Measurements from ENCODE around the gene NOL4.
"Not testable (repeated sequence)": the region's sequence is repeated elsewhere in the genome, so short reads cannot be mapped to it uniquely, and the experiment has no call there.

Gene NOL4

DNA sequence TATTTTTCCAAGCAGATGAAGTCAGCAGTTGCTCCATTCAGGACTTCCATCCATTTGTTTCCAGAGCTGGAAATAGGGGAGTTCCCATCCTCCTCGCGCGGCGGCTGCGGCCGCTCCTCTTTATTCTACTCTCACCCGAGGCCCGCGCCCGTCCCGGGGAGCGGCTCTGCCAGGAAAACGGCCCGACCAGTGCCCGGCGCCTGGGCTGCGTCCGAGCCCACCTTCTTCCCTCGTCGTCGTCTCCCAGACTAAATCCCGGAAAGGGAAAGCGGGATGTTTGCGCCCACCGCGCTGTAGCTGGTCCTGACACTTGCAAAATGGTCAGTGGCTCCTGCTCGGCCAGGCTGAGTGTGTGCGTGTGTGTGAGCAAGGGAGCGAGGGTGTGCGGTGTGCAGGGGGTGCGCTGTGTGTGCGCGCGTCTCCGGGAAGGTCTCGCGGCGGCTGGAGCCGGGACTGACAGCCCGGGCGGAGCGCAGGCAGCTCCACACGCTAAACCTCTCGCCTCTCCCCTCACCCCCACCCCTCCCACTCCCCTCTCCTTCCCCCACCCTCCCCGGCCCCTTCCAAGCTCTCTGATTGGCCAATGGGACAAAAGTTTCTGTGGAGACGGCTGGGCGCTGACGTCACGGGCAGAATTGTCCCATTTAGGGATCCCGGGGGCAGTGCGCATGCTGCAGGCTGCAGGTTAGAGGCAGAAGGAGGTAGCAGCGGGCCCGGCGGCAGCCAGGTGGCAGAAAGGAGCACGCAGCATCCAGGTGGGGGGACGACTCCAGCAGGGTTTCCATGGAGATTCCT is at the start of gene NOL4:
NOL4 (minus strand) TSS at position 491 of the 795 bp plus-strand sequence. CDS start 1,660 bp downstream, outside the sequence.
- peak; percentile 52 to 81 for DNase-seq

- DNase-seq, result not testable (repeated sequence)
These were observed 41.3 kb upstream of the NOL4 start for GRCh38 chr18:34266029-34266428.

GRCh38 chr18:34261865-34262780 is 37.4 kb upstream of the NOL4 start:
- DNase-seq, result no peak

- DNase-seq, result no peak
These were observed 33.5 kb upstream of the NOL4 start for GRCh38 chr18:34258176-34258575.

DNA sequence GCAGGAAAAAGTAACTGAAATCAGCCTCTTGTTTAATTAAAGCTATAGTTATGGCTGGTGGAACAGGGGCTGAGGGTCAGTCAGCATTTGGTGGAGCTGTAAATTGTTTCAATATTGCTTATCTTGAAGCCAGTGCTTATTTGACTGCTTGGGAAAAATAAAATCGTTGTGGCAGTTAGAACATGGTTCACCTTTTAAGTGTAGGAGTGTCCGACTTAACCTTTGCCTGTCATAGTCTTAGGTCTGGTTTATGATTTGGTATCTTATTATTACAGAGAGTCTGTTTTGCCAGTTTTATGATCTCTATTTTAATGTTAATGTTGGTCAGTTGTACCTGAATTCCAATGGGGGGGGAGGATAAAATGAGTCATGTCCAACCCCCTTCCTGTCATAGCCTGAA is 27.2 kb upstream of the NOL4 start:
- DNase-seq, result no peak

DNA sequence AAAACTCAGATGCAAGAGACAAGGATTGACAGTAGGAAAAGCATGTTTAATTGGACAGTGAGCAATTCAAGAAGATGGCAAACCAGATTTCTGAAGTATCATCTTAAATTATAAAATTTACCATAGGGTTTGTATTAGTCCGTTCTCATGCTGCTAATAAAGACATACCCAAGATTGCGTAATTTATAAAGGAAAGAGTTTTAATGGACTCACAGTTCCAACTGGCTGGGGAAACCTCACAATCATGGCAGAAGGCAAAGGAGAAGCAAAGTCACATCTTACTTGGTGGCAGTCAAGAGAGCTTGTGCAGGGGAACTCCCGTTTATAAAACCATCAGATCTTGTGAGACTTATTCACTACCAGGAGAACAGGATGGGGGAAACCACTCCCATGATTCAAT is 24.0 kb upstream of the NOL4 start:
- no peak for DNase-seq

DNA sequence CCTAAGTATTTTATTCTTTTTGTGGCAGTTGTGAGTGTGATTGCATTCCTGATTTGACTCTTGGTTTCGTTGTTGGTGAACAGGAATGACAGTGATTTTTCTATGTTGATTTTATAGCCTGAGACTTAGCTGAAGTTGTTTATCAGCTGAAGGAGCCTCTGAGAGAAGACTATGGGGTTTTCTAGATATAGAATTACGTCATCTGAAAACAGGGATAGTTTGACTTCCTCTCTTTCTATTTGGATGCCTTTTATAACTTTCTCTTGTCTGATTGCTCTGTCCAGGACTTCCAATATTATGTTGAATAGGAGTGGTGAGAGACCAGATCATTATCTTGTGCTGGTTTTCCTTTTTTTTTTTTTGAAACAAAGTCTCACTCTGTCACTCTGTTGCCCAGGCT is 18.0 kb upstream of the NOL4 start:
- DNase-seq, result no peak

DNA sequence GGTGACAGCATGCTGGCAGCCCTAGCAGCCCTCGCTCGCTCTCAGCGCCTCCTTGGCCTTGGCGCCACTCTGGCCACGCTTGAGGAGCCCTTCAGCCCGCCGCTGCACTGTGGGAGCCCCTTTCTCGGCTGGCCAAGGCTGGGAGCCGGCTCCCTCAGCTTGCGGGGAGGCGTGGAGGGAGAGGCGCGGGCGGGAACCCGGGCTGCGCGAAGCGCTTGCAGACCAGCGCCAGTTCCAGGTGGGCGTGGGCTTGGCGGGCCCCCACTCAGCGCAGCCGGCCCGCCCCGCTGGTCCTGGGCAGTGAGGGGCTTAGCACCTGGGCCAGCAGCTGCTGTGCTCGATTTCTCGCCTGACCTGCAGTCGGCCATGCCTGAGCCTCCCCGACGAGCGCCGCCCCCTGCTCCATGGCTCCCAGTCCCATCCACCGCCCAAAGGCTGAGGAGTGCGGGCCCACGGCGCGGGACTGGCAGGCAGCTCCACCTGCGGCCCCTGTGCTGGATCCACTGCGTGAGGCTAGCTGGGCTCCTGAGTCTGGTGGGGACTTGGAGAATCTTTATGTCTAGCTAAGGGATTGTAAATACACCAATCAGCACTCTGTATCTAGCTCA is 9.2 kb upstream of the NOL4 start:
- not testable (repeated sequence) for DNase-seq

DNA sequence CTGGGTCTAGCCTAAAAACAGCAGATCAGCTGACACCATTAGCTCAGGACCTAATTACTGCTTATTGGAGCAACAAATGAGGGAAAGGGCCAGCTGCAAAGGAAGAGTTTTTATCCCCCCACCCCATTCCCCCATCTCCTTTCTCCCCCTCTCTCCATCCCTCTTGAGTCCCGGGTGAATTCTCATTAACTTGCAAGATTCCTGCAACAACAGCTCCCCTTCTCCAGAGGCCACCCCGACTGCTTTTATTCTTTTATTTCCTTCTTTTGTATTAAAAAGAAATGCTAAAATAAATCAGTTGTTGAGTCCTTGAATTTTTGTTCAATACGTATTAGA is 473 bp upstream of the NOL4 start:
- no peak for DNase-seq

DNA sequence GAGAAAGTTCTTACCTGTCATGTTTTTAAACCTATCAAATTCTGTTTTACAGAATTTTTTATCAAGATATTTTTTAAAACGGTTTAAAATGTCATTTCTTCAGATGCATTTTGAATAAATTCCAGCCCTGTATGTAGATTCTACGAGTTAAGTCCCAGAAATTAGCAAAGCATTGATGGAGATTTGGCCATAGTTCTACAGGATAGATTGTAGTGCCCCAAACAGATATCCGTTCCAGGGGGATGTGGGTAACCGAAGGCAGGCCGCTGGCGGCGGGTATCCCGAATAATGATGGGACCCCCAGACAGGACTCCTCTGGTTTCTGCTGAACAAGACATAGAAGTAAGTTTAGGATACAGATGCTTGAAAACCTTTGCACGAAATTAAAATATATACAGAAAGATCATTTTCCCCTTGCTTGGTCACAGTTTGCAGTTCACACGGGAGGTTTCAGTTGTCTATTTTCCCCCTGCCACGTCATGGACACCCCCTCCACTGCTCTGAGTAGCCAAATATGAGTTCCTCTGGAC is 755 bp downstream of the NOL4 start:
- no peak for DNase-seq

GRCh38 chr18:34223164-34223892 is 1.4 kb downstream of the NOL4 start:
- DNase-seq, result no peak

- peak in 1 of 2 donors; percentile 50 for DNase-seq
These were observed 2.2 kb downstream of the NOL4 start for GRCh38 chr18:34222307-34223163.

DNA sequence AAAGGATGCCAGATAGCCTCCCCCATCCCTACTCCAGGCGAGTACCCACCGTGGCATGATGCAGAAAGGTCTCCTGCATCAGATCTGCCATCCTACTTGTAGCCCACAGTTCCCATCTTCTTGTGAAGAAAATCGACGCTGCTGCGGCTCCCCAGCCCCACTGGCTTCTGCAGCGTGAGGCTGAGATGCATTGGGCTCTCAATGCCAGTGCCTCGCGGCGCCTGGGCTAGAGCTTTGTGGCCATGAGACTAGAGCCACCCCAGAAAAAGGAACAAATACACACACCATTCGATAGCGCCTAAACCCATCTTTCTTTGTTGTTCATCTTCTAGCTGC is 2.8 kb downstream of the NOL4 start:
- peak; percentile 18 to 28 for DNase-seq

DNA sequence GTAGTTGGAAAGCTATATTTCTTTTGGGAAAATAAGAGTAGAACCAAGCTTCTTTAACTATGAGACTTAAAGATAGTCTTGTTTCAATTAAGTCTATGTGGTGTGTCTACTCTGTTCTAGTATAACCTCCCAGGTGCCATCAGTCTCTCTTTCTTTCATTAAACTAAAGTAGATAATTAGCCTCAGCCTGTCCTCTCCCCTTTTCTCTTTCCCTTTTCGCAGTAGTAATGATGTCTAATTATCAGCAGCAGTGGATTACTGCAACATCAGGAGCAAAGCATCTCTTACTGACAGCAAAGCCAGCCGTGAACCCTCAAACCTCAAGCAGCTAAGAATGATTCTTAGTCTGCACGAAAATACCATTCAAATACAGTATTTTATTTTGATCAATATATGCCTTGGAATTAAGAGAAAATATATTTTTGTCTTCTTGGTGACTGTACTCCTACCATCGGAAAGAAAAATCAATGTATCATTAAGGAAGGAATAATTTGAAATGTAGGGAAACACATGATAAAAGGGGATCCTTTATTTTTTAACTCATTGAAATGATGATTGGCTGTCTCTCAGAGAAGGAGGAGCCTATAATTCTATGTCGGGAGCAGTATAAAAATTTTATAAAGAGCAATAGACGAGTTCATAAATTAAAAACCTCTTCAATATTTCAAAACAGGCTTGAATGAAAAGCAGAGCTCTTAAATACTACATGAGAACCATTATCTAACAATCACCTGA is 4.5 kb downstream of the NOL4 start:
- no peak for DNase-seq

DNA sequence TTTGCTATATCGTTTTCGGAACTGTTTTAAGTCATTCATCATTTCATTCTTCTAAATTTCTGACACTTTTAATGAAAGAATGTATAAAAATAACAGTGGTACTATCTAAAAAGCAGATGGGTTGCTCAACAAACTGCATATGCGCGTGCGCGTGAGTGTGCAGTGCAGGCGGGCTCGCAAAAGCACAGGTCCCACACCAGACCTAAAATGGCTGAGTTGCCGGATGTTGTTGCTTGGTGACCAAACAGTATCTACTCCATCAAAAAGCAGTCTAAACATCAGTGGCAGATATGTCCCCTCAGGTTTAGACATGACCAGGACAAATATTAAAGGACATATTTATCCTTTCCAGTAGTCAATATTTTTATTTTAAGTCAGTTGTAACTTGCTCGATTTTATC is 5.1 kb downstream of the NOL4 start:
- DNase-seq, result peak in 1 of 2 donors; percentile 17

- DNase-seq, result no peak
These were observed 12.2 kb downstream of the NOL4 start for GRCh38 chr18:34212511-34212910.

DNA sequence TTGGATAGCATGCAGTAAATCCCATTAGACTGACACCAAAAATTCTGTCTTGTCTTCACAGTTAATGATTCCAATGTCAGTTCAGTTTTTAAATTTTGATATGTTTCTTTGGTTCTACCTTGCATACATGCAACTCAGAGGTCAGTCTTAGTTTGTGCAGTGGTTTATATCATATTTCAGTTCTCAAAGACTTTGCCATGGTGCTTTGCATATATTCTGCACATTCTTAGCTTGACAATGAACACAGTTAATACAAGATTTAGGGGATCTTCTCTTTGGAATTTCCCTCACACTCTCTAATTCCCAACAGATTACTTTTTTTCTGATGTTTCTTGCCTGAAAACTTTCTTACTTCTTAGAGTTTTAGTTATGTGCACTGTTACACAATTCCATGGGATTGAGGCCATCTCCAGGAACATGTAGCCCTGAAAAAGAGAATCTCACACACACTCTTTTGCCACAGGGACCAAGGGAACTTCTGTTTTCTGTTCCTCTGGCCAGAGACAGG is 17.3 kb downstream of the NOL4 start:
- DNase-seq, result no peak

GRCh38 chr18:34203866-34204265 is 20.8 kb downstream of the NOL4 start:
- DNase-seq, result no peak

- DNase-seq, result no peak
These were observed 28.5 kb downstream of the NOL4 start for GRCh38 chr18:34196256-34196655.

GRCh38 chr18:34194239-34194638 is 30.5 kb downstream of the NOL4 start:
- DNase-seq, result no peak
